LNCaP clone FGC (cell line): ENCODE data around the gene SLC6A12.

ENCODE experiments used
- DNase-seq: peaks from one replicate; pipeline ENCODE4 v3.0.0-alpha.2; 2011; ENCODE audit warnings: low read depth
- H3K4me3 ChIP-seq: 2 replicates; pipeline ENCODE4 v1.5.1; 2011; ENCODE audit warnings: mild to moderate bottlenecking, low read depth, low read length, control low read depth
- CTCF ChIP-seq: IDR thresholded peaks from 2 replicates; pipeline ENCODE4 v1.5.1; 2012; ENCODE audit warnings: mild to moderate bottlenecking; ENCODE audit not compliant: control insufficient read depth, insufficient read depth; ENCODE audit errors: extremely low read depth

Gene SLC6A12

DNA sequence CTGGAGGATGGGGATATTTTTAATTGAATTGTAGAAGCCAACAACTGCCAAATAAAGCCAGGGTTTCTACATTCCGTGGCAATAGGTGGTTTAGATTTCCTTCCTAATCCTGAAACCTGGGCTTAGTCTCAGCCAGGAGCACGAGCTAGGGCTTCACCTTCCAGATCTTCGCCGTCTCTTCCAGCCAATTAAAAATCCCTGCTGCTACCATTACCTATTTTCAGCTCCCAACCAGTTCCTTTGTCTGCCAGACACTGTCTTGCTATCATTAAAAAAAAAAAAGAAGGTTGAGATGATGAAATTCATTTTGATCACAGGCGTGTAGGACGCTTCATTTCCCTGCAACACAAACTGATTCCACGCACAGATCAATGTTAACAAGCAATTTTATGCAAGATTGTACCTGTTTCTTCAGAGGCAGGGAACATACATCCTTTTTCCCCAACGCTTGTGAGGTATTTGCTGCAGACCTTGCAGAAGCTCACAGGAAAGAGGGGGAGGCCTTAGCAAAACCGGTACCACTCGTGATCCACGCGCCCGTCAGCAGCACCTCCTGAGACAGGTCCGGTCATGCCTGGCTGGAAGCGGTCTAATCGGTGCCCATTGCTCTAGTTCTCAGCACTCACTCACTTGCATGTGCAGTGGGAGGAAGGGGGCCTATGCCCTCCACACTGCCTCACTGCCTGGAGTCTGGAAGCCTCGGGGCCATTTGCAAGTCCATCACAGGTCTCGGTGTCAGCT, 65.1 kb downstream of the SLC6A12 start:
- no peak for DNase-seq
- no peak for TF ChIP-seq CTCF

DNA sequence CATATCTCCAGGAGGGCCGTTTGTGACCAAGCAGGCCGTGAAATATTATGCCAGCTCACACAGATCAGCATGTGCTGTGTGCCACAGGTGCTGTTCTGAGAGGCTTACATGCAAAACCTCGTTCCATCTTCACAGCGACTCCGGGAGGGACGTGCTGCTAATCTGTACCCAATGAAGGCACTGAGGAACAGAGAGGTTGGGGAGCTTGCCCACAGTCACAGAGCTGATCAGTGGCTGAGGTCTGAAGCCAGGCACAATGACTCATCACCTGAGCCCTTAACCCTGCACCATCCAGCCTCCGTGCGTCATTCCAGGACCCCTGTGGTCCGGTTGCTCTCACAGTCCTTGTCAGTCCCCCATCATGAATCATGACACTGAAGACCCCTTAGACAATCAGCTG, 66.7 kb downstream of the SLC6A12 start:
- DNase-seq, result no peak
- TF ChIP-seq CTCF, result no peak
- no peak overlapping the region for H3K4me3 ChIP-seq

More for the DNA sequence above, 65.1 kb downstream of the SLC6A12 start:
- H3K4me3 ChIP-seq, result no peak overlapping the region

- TF ChIP-seq CTCF, result no peak
- no peak for DNase-seq
Measured at GRCh38 chr12:145369-145960, 68.5 kb downstream of the SLC6A12 start.

GRCh38 chr12:144650-145284, 69.2 kb downstream of the SLC6A12 start:
- TF ChIP-seq CTCF, result no peak
- DNase-seq, result no peak
- no peak overlapping the region for H3K4me3 ChIP-seq

More at GRCh38 chr12:145369-145960, 68.5 kb downstream of the SLC6A12 start:
- H3K4me3 ChIP-seq, result no peak overlapping the region

DNA sequence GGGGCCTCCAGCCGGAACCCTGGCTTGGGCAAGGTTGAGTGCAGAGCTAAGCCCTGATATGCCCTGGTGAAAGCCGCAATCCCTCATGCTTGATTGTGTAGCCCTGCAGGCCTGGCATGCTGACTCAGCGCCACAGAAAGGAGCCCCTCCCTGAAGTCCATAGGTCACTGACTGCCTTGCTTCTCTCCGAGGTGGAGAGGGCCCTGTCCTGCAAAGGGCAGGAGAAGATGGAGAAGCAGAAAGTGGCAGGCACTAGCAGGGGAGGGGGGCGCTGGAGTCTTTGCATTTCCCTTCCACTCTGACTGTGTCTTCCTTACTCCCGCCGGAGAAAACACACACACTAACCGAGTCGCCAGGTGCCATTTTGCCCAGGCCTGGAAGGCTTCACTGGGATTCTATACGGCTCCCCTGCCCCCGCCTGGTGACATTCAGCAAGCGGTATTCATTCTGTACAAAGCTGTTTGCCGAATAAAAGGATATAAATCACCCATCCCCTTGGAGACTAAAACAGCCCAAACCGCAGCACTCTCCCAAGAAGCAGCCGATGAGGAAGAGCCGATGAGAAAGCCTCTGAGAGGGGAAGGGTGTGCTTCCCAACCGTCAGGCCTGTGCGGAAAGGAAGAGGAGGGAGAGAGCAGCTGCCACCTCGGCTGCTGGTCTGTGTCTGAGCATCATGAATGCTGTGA, 69.8 kb downstream of the SLC6A12 start:
- no peak for TF ChIP-seq CTCF
- DNase-seq, result no peak
- no peak overlapping the region for H3K4me3 ChIP-seq

GRCh38 chr12:140162-140561, 73.8 kb downstream of the SLC6A12 start:
- H3K4me3 ChIP-seq, result no peak overlapping the region

More at GRCh38 chr12:140162-140561, 73.8 kb downstream of the SLC6A12 start:
- no peak for DNase-seq
- TF ChIP-seq CTCF, result no peak
